Mammary epithelial cell (primary cell): ENCODE results near the gene NMRAL1.

Experiments
- EZH2 ChIP-seq: IDR thresholded peaks from 2 replicates; pipeline ENCODE4 v1.6.1; 2012; ENCODE audit warnings: low read length, inconsistent platforms, borderline replicate concordance
- TF ChIP-seq, protein P1 (sequence below), 2 donors: IDR thresholded peaks in 1 of 2; conservative IDR thresholded peaks in 1 of 2; 2 replicates each; pipeline ENCODE4 v1.5.1; 2011 to 2012; ENCODE audit warnings: inconsistent platforms in 2 of 2, low read length in 2 of 2, mild to moderate bottlenecking in 2 of 2, control low read depth in 1 of 2, low read depth in 1 of 2; ENCODE audit not compliant: insufficient read depth in 1 of 2; ENCODE audit errors: extremely low read depth in 1 of 2

DNA sequence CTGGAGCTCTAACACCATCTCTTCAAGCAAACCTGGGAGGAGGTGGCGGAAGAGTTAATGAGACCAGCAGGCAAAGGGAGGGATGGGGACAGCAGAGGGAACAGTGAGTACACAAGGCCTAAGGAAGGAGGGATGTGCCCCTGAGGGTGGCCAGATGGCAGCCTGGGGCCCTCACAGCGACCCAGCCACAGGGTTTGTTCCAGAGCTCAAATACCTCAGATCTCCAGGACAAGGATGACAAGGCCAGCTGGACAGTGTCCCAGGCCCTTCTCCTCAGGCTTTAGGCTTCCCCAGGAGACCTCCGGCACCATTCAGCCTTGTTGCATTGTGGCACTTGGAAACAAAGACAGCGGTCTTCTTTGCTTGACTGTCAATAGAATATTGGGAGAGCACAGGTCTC is 49.3 kb upstream of the NMRAL1 start:
- TF ChIP-seq, protein P1, sequence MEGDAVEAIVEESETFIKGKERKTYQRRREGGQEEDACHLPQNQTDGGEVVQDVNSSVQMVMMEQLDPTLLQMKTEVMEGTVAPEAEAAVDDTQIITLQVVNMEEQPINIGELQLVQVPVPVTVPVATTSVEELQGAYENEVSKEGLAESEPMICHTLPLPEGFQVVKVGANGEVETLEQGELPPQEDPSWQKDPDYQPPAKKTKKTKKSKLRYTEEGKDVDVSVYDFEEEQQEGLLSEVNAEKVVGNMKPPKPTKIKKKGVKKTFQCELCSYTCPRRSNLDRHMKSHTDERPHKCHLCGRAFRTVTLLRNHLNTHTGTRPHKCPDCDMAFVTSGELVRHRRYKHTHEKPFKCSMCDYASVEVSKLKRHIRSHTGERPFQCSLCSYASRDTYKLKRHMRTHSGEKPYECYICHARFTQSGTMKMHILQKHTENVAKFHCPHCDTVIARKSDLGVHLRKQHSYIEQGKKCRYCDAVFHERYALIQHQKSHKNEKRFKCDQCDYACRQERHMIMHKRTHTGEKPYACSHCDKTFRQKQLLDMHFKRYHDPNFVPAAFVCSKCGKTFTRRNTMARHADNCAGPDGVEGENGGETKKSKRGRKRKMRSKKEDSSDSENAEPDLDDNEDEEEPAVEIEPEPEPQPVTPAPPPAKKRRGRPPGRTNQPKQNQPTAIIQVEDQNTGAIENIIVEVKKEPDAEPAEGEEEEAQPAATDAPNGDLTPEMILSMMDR (conservative IDR thresholded peaks at IDR 0.05 in 1 of 2, IDR thresholded peaks at IDR 0.05 in 1 of 2; ENCODE audit: extremely low read depth in 1 of 2, insufficient read depth in 1 of 2, low read depth in 1 of 2, low read length in 2 of 2) = no peak
- no peak for TF ChIP-seq EZH2
